Mammary epithelial cell (primary cell): ENCODE results near the gene TNIK.

ENCODE experiments used
- EZH2 ChIP-seq: IDR thresholded peaks from 2 replicates; pipeline ENCODE4 v1.6.1; 2012; ENCODE audit warnings: low read length, inconsistent platforms, borderline replicate concordance
- TF ChIP-seq, protein P1 (sequence below), 2 donors: IDR thresholded peaks in 1 of 2; conservative IDR thresholded peaks in 1 of 2; 2 replicates each; pipeline ENCODE4 v1.5.1; 2011 to 2012; ENCODE audit warnings: inconsistent platforms in 2 of 2, low read length in 2 of 2, mild to moderate bottlenecking in 2 of 2, control low read depth in 1 of 2, low read depth in 1 of 2; ENCODE audit not compliant: insufficient read depth in 1 of 2; ENCODE audit errors: extremely low read depth in 1 of 2

DNA sequence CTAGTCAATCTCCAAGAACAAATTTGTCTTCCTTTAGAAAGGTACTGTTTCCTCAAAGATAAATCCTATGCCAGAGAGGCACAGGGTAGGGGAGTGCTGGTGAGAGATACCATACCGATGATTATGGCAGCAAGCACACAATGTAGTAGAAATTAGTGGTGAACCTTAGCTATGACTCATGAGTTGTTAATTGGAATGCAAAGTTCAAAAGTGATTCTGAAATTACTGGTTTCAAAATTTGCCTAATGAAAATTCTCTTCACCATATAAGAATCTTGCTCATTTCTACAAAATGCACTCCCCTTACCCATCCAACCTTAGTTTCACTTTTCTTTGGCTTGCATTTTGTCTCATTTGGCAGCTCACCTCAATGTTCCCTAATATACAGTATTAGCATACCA, 294.2 kb downstream of the TNIK start:
- no peak for TF ChIP-seq EZH2
- TF ChIP-seq, protein P1, sequence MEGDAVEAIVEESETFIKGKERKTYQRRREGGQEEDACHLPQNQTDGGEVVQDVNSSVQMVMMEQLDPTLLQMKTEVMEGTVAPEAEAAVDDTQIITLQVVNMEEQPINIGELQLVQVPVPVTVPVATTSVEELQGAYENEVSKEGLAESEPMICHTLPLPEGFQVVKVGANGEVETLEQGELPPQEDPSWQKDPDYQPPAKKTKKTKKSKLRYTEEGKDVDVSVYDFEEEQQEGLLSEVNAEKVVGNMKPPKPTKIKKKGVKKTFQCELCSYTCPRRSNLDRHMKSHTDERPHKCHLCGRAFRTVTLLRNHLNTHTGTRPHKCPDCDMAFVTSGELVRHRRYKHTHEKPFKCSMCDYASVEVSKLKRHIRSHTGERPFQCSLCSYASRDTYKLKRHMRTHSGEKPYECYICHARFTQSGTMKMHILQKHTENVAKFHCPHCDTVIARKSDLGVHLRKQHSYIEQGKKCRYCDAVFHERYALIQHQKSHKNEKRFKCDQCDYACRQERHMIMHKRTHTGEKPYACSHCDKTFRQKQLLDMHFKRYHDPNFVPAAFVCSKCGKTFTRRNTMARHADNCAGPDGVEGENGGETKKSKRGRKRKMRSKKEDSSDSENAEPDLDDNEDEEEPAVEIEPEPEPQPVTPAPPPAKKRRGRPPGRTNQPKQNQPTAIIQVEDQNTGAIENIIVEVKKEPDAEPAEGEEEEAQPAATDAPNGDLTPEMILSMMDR (conservative IDR thresholded peaks at IDR 0.05 in 1 of 2, IDR thresholded peaks at IDR 0.05 in 1 of 2; ENCODE audit: extremely low read depth in 1 of 2, insufficient read depth in 1 of 2, low read depth in 1 of 2, low read length in 2 of 2) = no peak
